ENCODE measurements around the gene SIGLEC14.
"Not testable (repeated sequence)": the region's sequence is repeated elsewhere in the genome, so short reads cannot be mapped to it uniquely, and the experiment has no call there.

The SIGLEC14 gene, protein sequence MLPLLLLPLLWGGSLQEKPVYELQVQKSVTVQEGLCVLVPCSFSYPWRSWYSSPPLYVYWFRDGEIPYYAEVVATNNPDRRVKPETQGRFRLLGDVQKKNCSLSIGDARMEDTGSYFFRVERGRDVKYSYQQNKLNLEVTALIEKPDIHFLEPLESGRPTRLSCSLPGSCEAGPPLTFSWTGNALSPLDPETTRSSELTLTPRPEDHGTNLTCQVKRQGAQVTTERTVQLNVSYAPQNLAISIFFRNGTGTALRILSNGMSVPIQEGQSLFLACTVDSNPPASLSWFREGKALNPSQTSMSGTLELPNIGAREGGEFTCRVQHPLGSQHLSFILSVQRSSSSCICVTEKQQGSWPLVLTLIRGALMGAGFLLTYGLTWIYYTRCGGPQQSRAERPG

DNA sequence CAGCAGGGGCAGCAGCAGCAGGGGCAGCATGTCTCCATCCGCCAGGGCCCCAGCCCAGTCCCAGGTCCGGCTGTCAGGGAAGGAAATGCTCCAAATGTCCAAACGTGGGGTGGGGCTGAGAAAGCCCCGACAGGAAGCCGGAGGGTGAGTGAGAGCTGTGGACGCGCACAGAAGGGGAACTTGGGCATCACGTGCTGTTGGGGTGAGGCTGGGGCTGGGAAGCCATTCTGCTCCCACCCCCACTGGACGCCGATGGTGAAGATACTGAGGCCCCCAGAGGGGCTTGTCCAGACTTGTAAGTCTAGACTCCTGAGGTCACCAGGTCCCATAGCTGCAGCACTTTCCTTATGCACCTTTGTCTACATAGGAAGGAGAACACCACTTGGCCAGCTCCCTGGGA, at the start of gene SIGLEC14:
Gene SIGLEC14, minus strand, starts transcription at position 96 of the 400 bp plus-strand sequence. Its CDS starts 66 bp downstream, at position 30.
- H3K4me3 ChIP-seq (ENCODE audit: low read depth, low read length); CTCF ChIA-PET; POLR2A ChIA-PET; H3K9me3 ChIP-seq (ENCODE audit: control insufficient read depth, insufficient read depth, low read depth, low read length); H3K4me1 ChIP-seq (ENCODE audit: control insufficient read depth, insufficient read depth, low read length); H3K27ac ChIP-seq (ENCODE audit: extremely low read depth, low read depth, low read length); H3K36me3 ChIP-seq (ENCODE audit: control insufficient read depth in 2 of 2, insufficient read depth in 1 of 2, low read length in 2 of 2): not testable (repeated sequence)

DNA sequence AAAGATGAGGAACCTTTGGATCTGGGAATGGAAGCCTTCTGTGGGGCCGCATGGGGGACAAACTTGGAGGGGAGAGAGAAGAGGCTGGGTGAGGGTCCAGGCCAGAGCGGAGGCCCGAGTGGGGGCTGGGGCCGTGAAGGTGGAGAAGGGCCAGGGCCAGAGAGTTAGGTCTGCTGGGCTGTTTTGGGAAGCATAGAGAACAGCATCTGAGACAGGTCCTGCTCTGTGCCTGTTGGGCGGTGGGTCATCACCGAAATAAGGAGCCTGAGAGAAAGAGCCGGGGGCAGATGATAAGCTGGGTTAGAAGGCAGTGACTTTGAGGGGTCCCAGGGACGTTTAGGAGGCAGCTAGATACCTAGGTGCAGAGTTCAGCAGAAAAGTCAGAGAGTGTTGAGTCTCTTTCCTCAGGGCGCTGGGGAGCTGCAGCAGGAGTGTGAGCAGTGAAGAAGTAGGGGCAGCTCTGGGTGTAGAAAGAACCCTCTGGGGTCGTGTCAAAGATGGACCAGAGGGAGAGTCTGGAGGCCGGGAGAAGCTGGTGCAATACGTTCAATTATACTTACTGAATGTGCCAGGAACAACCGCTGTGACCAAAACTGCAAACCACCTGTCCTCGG, 49.2 kb upstream of the SIGLEC14 start:
- TF ChIP-seq KLF1 (tag by site-specific recombination; IDR thresholded peaks at IDR 0.05) (no peak), ZNF184 (tag by site-specific recombination; IDR thresholded peaks at IDR 0.05) (no peak), KLF7 (tag by site-specific recombination; IDR thresholded peaks at IDR 0.05; ENCODE audit: borderline replicate concordance) (no peak), ZNF654 (tag by site-specific recombination; IDR thresholded peaks at IDR 0.05; ENCODE audit: low read depth) (no peak), ZFP69B (tag by site-specific recombination; IDR thresholded peaks at IDR 0.05) (no peak), ZNF843 (tag by site-specific recombination; IDR thresholded peaks at IDR 0.05) (no peak), ZEB2 (tag by site-specific recombination; IDR thresholded peaks at IDR 0.05) (no peak), ZNF549 (tag by site-specific recombination; IDR thresholded peaks at IDR 0.05) (no peak), RBAK (tag by site-specific recombination; IDR thresholded peaks at IDR 0.05) (no peak)
- TF ChIP-seq, protein P1, sequence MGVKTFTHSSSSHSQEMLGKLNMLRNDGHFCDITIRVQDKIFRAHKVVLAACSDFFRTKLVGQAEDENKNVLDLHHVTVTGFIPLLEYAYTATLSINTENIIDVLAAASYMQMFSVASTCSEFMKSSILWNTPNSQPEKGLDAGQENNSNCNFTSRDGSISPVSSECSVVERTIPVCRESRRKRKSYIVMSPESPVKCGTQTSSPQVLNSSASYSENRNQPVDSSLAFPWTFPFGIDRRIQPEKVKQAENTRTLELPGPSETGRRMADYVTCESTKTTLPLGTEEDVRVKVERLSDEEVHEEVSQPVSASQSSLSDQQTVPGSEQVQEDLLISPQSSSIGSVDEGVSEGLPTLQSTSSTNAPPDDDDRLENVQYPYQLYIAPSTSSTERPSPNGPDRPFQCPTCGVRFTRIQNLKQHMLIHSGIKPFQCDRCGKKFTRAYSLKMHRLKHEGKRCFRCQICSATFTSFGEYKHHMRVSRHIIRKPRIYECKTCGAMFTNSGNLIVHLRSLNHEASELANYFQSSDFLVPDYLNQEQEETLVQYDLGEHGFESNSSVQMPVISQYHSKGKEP (tag by site-specific recombination; IDR thresholded peaks at IDR 0.05), result no peak
- TF ChIP-seq, protein P2, sequence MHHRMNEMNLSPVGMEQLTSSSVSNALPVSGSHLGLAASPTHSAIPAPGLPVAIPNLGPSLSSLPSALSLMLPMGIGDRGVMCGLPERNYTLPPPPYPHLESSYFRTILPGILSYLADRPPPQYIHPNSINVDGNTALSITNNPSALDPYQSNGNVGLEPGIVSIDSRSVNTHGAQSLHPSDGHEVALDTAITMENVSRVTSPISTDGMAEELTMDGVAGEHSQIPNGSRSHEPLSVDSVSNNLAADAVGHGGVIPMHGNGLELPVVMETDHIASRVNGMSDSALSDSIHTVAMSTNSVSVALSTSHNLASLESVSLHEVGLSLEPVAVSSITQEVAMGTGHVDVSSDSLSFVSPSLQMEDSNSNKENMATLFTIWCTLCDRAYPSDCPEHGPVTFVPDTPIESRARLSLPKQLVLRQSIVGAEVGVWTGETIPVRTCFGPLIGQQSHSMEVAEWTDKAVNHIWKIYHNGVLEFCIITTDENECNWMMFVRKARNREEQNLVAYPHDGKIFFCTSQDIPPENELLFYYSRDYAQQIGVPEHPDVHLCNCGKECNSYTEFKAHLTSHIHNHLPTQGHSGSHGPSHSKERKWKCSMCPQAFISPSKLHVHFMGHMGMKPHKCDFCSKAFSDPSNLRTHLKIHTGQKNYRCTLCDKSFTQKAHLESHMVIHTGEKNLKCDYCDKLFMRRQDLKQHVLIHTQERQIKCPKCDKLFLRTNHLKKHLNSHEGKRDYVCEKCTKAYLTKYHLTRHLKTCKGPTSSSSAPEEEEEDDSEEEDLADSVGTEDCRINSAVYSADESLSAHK (tag by site-specific recombination; IDR thresholded peaks at IDR 0.05), result no peak
- TF ChIP-seq, protein P3, sequence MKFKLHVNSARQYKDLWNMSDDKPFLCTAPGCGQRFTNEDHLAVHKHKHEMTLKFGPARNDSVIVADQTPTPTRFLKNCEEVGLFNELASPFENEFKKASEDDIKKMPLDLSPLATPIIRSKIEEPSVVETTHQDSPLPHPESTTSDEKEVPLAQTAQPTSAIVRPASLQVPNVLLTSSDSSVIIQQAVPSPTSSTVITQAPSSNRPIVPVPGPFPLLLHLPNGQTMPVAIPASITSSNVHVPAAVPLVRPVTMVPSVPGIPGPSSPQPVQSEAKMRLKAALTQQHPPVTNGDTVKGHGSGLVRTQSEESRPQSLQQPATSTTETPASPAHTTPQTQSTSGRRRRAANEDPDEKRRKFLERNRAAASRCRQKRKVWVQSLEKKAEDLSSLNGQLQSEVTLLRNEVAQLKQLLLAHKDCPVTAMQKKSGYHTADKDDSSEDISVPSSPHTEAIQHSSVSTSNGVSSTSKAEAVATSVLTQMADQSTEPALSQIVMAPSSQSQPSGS (tag by site-specific recombination; IDR thresholded peaks at IDR 0.05; ENCODE audit: low read depth), result no peak
- Histone ChIP-seq H3K4me1 (ENCODE audit: control insufficient read depth, insufficient read depth, low read length) (peaks cover 5% of the 10 kb centered on the region; the same call in 1 of the 2 replicates), H3K27ac (ENCODE audit: extremely low read depth, low read depth, low read length) (no peak overlapping the region), H3K4me3 (ENCODE audit: low read depth, low read length) (no peak overlapping the region), H3K36me3 (ENCODE audit: control insufficient read depth in 2 of 2, insufficient read depth in 1 of 2, low read length in 2 of 2) (peaks cover 23 to 78% of the 10 kb centered on the region in 2 experiments; a peak in 2 of 3 replicates), H3K9me3 (ENCODE audit: control insufficient read depth, insufficient read depth, low read depth, low read length) (no peaks in the 10 kb centered on the region)
- POLR2A ChIA-PET, result no interaction called here
- CTCF ChIA-PET, result no interaction called here

DNA sequence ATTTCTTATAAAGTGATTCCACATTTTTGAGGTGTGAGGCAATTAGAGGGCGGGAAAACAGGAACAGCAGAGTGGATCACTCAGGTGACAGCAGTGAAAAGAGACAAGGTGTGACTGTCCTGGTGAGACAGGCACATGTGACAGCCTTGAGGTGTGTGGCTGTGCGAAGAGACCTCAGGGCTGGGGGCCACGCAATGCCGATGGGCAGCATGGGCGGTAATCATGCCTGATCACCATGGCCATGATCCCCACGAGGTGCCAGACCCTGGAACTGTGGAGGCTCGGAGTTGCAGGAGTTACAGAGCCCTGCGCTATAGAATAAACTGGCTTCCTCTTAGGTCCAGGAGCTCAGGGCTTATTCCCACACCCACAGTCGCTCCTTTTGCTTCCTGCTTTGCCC, 48.5 kb upstream of the SIGLEC14 start:
- Histone ChIP-seq H3K36me3 (ENCODE audit: control insufficient read depth in 2 of 2, insufficient read depth in 1 of 2, low read length in 2 of 2) (peaks cover 22 to 71% of the 10 kb centered on the region in 2 experiments; a peak in 2 of 3 replicates), H3K9me3 (ENCODE audit: control insufficient read depth, insufficient read depth, low read depth, low read length) (no peaks in the 10 kb centered on the region), H3K4me1 (ENCODE audit: control insufficient read depth, insufficient read depth, low read length) (peaks cover 5% of the 10 kb centered on the region; the same call in 1 of the 2 replicates), H3K4me3 (ENCODE audit: low read depth, low read length) (no peak overlapping the region), H3K27ac (ENCODE audit: extremely low read depth, low read depth, low read length) (no peak overlapping the region)
- ChIA-PET POLR2A (interaction anchor here (1.5 kb wide), 1 partner anchor 9 kb away, joined by 6 read pairs; no protein-coding TSS in a partner anchor), CTCF (no interaction called here)
- no peak for TF ChIP-seq ZNF157 (tag by site-specific recombination; IDR thresholded peaks at IDR 0.05)
- TF ChIP-seq ZNF2 (tag by site-specific recombination; IDR thresholded peaks at IDR 0.05), result no peak
- TF ChIP-seq KLF1 (tag by site-specific recombination; IDR thresholded peaks at IDR 0.05), result no peak
- TF ChIP-seq, protein P4, sequence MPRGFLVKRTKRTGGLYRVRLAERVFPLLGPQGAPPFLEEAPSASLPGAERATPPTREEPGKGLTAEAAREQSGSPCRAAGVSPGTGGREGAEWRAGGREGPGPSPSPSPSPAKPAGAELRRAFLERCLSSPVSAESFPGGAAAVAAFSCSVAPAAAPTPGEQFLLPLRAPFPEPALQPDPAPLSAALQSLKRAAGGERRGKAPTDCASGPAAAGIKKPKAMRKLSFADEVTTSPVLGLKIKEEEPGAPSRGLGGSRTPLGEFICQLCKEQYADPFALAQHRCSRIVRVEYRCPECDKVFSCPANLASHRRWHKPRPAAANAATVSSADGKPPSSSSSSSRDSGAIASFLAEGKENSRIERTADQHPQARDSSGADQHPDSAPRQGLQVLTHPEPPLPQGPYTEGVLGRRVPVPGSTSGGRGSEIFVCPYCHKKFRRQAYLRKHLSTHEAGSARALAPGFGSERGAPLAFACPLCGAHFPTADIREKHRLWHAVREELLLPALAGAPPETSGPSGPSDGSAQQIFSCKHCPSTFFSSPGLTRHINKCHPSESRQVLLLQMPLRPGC (tag by site-specific recombination; IDR thresholded peaks at IDR 0.05), result no peak
- TF ChIP-seq, protein P5, sequence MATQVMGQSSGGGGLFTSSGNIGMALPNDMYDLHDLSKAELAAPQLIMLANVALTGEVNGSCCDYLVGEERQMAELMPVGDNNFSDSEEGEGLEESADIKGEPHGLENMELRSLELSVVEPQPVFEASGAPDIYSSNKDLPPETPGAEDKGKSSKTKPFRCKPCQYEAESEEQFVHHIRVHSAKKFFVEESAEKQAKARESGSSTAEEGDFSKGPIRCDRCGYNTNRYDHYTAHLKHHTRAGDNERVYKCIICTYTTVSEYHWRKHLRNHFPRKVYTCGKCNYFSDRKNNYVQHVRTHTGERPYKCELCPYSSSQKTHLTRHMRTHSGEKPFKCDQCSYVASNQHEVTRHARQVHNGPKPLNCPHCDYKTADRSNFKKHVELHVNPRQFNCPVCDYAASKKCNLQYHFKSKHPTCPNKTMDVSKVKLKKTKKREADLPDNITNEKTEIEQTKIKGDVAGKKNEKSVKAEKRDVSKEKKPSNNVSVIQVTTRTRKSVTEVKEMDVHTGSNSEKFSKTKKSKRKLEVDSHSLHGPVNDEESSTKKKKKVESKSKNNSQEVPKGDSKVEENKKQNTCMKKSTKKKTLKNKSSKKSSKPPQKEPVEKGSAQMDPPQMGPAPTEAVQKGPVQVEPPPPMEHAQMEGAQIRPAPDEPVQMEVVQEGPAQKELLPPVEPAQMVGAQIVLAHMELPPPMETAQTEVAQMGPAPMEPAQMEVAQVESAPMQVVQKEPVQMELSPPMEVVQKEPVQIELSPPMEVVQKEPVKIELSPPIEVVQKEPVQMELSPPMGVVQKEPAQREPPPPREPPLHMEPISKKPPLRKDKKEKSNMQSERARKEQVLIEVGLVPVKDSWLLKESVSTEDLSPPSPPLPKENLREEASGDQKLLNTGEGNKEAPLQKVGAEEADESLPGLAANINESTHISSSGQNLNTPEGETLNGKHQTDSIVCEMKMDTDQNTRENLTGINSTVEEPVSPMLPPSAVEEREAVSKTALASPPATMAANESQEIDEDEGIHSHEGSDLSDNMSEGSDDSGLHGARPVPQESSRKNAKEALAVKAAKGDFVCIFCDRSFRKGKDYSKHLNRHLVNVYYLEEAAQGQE (tag by site-specific recombination; IDR thresholded peaks at IDR 0.05), result no peak
- TF ChIP-seq, protein P3 (tag by site-specific recombination; IDR thresholded peaks at IDR 0.05; ENCODE audit: low read depth), result no peak

Measured in HEK293 (cell line).